ENCODE measurements around the gene UXS1. TPM values are rescaled to one million over a fixed set of nuclear protein-coding genes. Genes with fewer than 3 reads are reported as not detected.
A peak's percentile ranks its signal among the peaks of the same experiment; 100 is the strongest.

UXS1 gene
- total RNA-seq, 1 donor from 2014 or later = 38.0 TPM

- Mint-ChIP-seq H3K9me3 (no peaks in the 10 kb centered on the region), H3K36me3 (peaks cover 32% of the 10 kb centered on the region), H3K27ac (no peak overlapping the region), H3K27me3 (ENCODE audit: insufficient read depth, low read depth) (peaks cover 2% of the 10 kb centered on the region), H3K4me1 (peaks cover 3% of the 10 kb centered on the region), H3K4me3 (no peak overlapping the region)
- Histone ChIP-seq H3K9me3 (ENCODE audit: low read depth) (no peaks in the 10 kb centered on the region), H3K27me3 (no peaks in the 10 kb centered on the region), H4K20me1 (ENCODE audit: low read depth) (peaks cover 3% of the 10 kb centered on the region), H3K79me2 (ENCODE audit: low read depth) (no peaks in the 10 kb centered on the region), H3K4me2 (no peak overlapping the region), H3K27ac (no peak overlapping the region), H3K9ac (no peak overlapping the region), H3K36me3 (peaks cover under 1% of the 10 kb centered on the region), H3K4me3 (no peak overlapping the region), H3K4me1 (peaks cover 3% of the 10 kb centered on the region), H3F3A (ENCODE audit: low read depth) (no peaks in the 10 kb centered on the region), H2AFZ (replicated peaks) (no peak overlapping the region)
- TF ChIP-seq CTCF (IDR thresholded peaks at IDR 0.05) (no peak), EZH2 (IDR thresholded peaks at IDR 0.05) (no peak), EZH2phosphoT487 (IDR thresholded peaks at IDR 0.05) (no peak)
- no peak for DNase-seq (ENCODE audit: low spot score)
Measured at GRCh38 chr2:106098664-106099063, 95.4 kb downstream of the UXS1 start.

GRCh38 chr2:106098081-106098480, 96.0 kb downstream of the UXS1 start:
- Mint-ChIP-seq H3K4me3 (no peak overlapping the region), H3K36me3 (peaks cover 38% of the 10 kb centered on the region), H3K4me1 (peaks cover 3% of the 10 kb centered on the region), H3K27me3 (ENCODE audit: insufficient read depth, low read depth) (peaks cover 2% of the 10 kb centered on the region), H3K27ac (no peak overlapping the region), H3K9me3 (no peaks in the 10 kb centered on the region)
- no peaks in the 10 kb centered on the region for H3K27me3 ChIP-seq
- H4K20me1 ChIP-seq (ENCODE audit: low read depth) = peaks cover 3% of the 10 kb centered on the region
- no peaks in the 10 kb centered on the region for H3F3A ChIP-seq (ENCODE audit: low read depth)
- peaks cover 3% of the 10 kb centered on the region for H3K4me1 ChIP-seq
- no peak overlapping the region for H3K4me3 ChIP-seq
- no peak overlapping the region for H3K27ac ChIP-seq
- H3K79me2 ChIP-seq (ENCODE audit: low read depth) = no peaks in the 10 kb centered on the region
- peak; percentile 27 for DNase-seq (ENCODE audit: low spot score)
- no peaks in the 10 kb centered on the region for H3K9me3 ChIP-seq (ENCODE audit: low read depth)
- H3K36me3 ChIP-seq = peaks cover 5% of the 10 kb centered on the region
- no peak for TF ChIP-seq EZH2 (IDR thresholded peaks at IDR 0.05)
- no peak for TF ChIP-seq EZH2phosphoT487 (IDR thresholded peaks at IDR 0.05)
- TF ChIP-seq CTCF (IDR thresholded peaks at IDR 0.05) = peak; percentile 46
- H3K9ac ChIP-seq = no peak overlapping the region
- no peak overlapping the region for H3K4me2 ChIP-seq
- H2AFZ ChIP-seq (replicated peaks) = no peak overlapping the region

GRCh38 chr2:106097038-106098000, 96.8 kb downstream of the UXS1 start:
- Mint-ChIP-seq H3K9me3 (no peaks in the 10 kb centered on the region), H3K36me3 (peaks cover 45% of the 10 kb centered on the region), H3K4me1 (peaks cover 3% of the 10 kb centered on the region), H3K27me3 (ENCODE audit: insufficient read depth, low read depth) (peaks cover 2% of the 10 kb centered on the region), H3K4me3 (no peak overlapping the region), H3K27ac (no peak overlapping the region)
- Histone ChIP-seq H2AFZ (replicated peaks) (no peak overlapping the region), H3K9me3 (ENCODE audit: low read depth) (no peaks in the 10 kb centered on the region), H3K27me3 (no peaks in the 10 kb centered on the region), H3K27ac (no peak overlapping the region), H3K9ac (no peak overlapping the region), H3F3A (ENCODE audit: low read depth) (no peaks in the 10 kb centered on the region), H3K4me2 (no peak overlapping the region), H4K20me1 (ENCODE audit: low read depth) (peaks cover 3% of the 10 kb centered on the region), H3K79me2 (ENCODE audit: low read depth) (no peaks in the 10 kb centered on the region), H3K4me3 (no peak overlapping the region), H3K4me1 (peaks cover 3% of the 10 kb centered on the region), H3K36me3 (peaks cover 5% of the 10 kb centered on the region)
- no peak for TF ChIP-seq EZH2 (IDR thresholded peaks at IDR 0.05)
- TF ChIP-seq CTCF (IDR thresholded peaks at IDR 0.05) = no peak
- no peak for TF ChIP-seq EZH2phosphoT487 (IDR thresholded peaks at IDR 0.05)
- peak; percentile 23 for DNase-seq (ENCODE audit: low spot score)

All from neural progenitor cell (in vitro differentiated cells).